WTC11 (cell line): Measurements from ENCODE around the gene BCO1.

Experiments
- CREB1 ChIP-seq: sonication (generic); formaldehyde crosslinking; IDR thresholded peaks from 2 replicates; pipeline ENCODE4 v1.8.0; 2023; ENCODE audit warnings: mild to moderate bottlenecking, missing genetic modification reagents
- CTCF ChIP-seq: fragments of 200-600 bp; IDR thresholded peaks from 2 replicates; pipeline ENCODE4 v1.8.0; 2022; ENCODE audit warnings: antibody characterized with exemption
- E2F4 ChIP-seq: sonication (generic); formaldehyde crosslinking; IDR thresholded peaks from 2 replicates; pipeline ENCODE4 v1.8.1; 2022; ENCODE audit warnings: low read depth, mild to moderate bottlenecking, moderate library complexity, missing genetic modification reagents, borderline replicate concordance
- GABPB1 ChIP-seq: sonication (generic); formaldehyde crosslinking; IDR thresholded peaks from 2 replicates; pipeline ENCODE4 v1.8.1; 2023; ENCODE audit warnings: mild to moderate bottlenecking, missing genetic modification reagents
- NFYB ChIP-seq: sonication (generic); formaldehyde crosslinking; conservative IDR thresholded peaks from 2 replicates; pipeline ENCODE4 v1.8.0; 2022; ENCODE audit warnings: low read depth, missing genetic modification reagents
- ZBTB43 ChIP-seq: sonication (generic); formaldehyde crosslinking; IDR thresholded peaks from 2 replicates; pipeline ENCODE4 v1.8.1; 2023; ENCODE audit warnings: mild to moderate bottlenecking, missing genetic modification reagents
- TF ChIP-seq, protein P1 (sequence below): sonication (generic); formaldehyde crosslinking; IDR thresholded peaks from 2 replicates; pipeline ENCODE4 v1.8.1; 2023; ENCODE audit warnings: mild to moderate bottlenecking, moderate library complexity, missing genetic modification reagents
- TF ChIP-seq, protein P2 (sequence below): sonication (generic); formaldehyde crosslinking; IDR thresholded peaks from 2 replicates; pipeline ENCODE4 v1.8.1; 2023; ENCODE audit warnings: mild to moderate bottlenecking, missing genetic modification reagents, borderline replicate concordance

DNA sequence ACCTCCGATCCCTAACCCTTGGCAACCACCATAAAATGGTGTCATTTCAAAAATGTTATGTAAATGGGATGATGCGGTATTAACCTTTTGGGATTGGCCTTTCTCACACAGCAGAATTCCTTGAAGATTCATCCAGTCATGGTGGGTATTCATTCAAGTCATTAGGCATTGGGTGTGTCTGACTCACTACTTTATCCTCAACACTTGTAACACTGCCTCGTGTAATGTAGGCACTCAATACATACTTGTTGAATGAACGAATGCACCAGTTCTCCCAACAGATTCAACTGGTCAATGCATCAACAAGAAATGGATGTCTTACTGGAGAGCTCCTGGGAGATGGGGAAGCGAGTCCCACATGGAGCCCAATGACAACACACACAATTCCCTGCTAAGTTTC lies 54.4 kb downstream of the BCO1 start:
- TF ChIP-seq GABPB1 (CRISPR knock-in tag): no peak
- no peak for TF ChIP-seq NFYB (CRISPR knock-in tag)
- no peak for TF ChIP-seq CTCF
- TF ChIP-seq E2F4 (CRISPR knock-in tag): no peak
- no peak for TF ChIP-seq CREB1
- TF ChIP-seq, protein P1, sequence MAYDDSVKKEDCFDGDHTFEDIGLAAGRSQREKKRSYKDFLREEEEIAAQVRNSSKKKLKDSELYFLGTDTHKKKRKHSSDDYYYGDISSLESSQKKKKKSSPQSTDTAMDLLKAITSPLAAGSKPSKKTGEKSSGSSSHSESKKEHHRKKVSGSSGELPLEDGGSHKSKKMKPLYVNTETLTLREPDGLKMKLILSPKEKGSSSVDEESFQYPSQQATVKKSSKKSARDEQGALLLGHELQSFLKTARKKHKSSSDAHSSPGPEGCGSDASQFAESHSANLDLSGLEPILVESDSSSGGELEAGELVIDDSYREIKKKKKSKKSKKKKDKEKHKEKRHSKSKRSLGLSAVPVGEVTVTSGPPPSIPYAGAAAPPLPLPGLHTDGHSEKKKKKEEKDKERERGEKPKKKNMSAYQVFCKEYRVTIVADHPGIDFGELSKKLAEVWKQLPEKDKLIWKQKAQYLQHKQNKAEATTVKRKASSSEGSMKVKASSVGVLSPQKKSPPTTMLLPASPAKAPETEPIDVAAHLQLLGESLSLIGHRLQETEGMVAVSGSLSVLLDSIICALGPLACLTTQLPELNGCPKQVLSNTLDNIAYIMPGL (CRISPR knock-in tag): no peak
- TF ChIP-seq, protein P2, sequence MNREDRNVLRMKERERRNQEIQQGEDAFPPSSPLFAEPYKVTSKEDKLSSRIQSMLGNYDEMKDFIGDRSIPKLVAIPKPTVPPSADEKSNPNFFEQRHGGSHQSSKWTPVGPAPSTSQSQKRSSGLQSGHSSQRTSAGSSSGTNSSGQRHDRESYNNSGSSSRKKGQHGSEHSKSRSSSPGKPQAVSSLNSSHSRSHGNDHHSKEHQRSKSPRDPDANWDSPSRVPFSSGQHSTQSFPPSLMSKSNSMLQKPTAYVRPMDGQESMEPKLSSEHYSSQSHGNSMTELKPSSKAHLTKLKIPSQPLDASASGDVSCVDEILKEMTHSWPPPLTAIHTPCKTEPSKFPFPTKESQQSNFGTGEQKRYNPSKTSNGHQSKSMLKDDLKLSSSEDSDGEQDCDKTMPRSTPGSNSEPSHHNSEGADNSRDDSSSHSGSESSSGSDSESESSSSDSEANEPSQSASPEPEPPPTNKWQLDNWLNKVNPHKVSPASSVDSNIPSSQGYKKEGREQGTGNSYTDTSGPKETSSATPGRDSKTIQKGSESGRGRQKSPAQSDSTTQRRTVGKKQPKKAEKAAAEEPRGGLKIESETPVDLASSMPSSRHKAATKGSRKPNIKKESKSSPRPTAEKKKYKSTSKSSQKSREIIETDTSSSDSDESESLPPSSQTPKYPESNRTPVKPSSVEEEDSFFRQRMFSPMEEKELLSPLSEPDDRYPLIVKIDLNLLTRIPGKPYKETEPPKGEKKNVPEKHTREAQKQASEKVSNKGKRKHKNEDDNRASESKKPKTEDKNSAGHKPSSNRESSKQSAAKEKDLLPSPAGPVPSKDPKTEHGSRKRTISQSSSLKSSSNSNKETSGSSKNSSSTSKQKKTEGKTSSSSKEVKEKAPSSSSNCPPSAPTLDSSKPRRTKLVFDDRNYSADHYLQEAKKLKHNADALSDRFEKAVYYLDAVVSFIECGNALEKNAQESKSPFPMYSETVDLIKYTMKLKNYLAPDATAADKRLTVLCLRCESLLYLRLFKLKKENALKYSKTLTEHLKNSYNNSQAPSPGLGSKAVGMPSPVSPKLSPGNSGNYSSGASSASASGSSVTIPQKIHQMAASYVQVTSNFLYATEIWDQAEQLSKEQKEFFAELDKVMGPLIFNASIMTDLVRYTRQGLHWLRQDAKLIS (CRISPR knock-in tag): no peak
- TF ChIP-seq ZBTB43 (CRISPR knock-in tag): no peak
